HG03565 (cell line): ENCODE data around the gene ANKRD33B.

Experiments
- ATAC-seq: cut with Tn5 transposase; IDR thresholded peaks from one replicate; pipeline ENCODE4 v1.9.1; 2021; ENCODE audit warnings: mild to moderate bottlenecking, moderate library complexity; ENCODE audit not compliant: unreplicated experiment

ANKRD33B gene

DNA sequence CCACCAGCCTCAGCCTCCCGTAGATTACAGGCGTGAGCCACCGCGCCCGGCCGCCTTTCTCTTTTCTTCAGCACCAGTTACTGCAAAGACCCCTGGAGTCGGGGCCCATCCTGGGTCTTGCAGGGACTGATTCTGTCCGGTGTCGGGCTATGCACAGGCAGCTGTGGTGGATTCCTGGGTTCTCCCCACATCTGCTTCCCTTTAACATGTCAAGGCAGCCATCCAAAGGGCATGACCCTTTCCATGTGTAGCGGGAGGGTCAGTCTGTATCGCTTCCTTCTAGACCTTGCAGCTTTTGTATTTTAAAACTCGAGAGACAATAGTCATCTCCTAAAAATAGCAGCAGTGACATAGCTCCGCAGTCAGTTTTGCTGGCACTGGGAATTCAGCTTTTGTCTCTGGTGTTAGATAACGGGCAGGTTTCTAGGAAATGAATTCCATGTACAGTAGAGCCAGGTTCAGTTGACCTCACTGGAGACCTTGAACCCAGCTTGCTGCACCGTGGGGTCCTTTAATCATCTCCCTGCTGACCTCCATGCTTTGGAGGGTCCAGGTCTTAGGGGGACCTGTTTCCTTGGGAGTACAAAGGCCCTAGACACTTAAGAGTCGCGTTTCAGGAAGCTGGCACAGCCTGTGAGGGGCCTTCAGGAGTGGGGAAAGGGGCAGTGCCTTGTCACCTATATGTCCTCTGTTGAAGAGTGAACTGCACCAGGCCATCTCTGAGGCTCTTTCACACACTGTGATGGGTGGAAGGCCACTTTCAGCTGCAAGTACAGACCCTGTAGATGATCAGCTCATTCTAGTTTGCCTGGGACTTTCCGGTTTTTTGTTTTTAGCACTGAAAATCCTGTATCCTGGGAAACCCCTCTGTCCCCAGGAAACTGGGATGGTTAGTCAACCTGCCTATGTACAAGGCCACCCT is 13.8 kb downstream of the ANKRD33B start:
- no peak for ATAC-seq

DNA sequence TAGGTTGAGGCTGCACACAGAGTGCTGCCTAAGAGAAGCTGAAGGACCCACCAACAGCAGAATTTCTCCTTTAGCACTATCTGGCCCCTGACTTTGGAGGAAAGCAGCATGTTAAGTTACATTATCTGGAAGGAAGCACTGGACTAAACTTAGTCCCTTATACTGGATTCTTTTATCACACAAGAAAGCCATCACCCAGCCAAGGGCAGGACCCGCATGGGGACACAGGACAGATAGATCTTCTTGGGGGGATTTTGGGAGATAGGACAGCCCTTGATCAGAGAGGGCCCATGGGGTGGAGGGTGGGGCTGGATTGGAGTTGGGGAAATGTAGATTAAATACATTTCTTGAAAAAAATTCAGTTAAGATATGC is 14.4 kb downstream of the ANKRD33B start:
- no peak for ATAC-seq

- no peak for ATAC-seq
These were observed 15.0 kb downstream of the ANKRD33B start for GRCh38 chr5:10578869-10579268.

GRCh38 chr5:10579536-10580521 is 16.0 kb downstream of the ANKRD33B start:
- peak; percentile 31 for ATAC-seq

DNA sequence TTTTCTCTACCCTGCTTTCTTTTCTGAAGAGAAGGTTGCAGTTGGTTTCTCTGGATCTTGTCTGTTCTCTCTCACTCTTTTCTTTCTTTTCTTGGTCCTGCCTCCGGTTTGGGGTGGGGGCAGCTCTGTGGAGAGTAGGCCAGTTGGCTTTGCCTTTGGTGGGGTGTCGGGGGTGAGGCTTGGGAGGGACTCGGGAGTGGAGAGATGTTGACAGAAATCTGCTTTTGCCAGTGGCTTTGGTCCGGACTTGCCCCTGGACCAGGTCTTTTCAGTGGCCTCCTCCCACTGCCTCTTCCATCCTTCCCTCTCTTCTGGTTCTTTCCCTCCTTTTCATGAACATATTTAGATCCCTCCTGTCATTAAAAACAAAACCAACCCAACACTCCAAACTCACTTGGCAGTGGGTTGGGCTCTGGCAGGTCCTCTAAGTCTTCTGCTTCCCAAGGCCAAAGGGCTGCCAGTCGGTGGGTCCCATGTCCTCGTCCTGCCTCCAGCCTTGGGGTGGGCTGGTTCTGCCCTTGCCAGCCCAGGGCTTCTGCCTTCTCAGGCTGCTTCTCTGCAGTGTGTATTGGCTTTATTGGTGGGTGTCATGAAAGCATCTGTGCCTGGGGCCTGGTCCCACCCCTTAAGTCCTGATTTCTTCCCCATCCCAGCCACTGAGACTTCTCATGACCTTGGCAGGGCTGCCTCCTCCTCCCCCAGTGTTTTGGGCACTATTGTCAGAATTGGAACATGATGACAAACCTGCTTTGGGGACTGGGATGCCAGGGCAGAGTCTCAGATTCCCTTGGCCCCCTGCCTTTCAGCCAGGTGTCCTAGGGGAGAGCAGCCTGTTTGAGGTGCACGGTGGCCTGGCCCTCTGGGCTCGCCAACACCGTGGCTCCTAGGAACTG is 16.9 kb downstream of the ANKRD33B start:
- no peak for ATAC-seq

DNA sequence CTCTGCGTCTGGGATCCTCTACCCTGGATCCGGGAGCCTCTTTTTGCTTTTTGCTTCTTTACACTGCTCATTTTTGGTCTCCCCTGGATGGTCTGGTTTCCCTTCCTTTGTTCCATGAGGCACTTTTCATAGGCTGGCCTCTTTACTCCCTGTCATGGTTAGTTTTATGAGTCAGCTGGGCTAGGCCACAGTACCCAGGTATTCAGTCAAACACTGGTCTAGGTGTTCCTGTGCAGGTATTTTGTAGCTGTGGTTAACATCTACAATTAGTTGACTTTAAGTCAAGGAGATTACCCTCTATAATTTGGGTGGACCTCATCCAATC is 17.5 kb downstream of the ANKRD33B start:
- ATAC-seq, result no peak

DNA sequence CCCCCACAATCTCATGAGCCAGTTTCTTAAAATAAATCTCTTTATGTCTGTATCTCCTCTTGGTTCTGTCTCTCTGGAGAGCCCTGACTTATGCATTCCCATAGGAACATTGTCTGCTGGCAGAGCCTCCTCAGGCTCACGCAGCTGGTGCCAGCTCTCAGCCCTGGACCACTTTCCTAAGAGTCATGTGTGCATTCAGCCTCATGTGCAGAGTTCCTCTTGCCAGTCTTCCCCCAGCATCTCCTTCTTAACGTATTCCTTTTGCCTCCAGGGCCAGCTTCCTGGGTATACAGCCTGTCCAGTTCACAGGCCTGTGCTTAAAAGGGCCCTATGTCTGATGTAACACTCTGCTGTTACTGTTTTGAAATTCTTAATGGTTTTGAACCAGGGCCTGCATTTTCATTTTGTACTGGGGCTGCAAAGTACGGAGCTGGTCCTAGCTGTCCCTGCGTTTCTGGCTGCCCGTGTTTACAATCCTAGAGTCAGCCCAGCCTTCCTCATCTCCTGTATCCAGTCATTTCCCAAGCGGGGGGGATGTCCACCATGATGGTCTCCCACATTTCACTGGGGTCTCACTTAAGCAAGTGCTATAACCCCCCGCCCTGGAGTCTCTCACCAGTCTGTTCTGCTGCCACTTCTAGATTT is 18.1 kb downstream of the ANKRD33B start:
- ATAC-seq, result no peak

- no peak for ATAC-seq
These were observed 18.6 kb downstream of the ANKRD33B start for GRCh38 chr5:10582512-10582897.

GRCh38 chr5:10583663-10584572 is 20.0 kb downstream of the ANKRD33B start:
- no peak for ATAC-seq

GRCh38 chr5:10584714-10585517 is 21.0 kb downstream of the ANKRD33B start:
- ATAC-seq, result no peak

- ATAC-seq, result no peak
These were observed 21.6 kb downstream of the ANKRD33B start for GRCh38 chr5:10585518-10585915.

DNA sequence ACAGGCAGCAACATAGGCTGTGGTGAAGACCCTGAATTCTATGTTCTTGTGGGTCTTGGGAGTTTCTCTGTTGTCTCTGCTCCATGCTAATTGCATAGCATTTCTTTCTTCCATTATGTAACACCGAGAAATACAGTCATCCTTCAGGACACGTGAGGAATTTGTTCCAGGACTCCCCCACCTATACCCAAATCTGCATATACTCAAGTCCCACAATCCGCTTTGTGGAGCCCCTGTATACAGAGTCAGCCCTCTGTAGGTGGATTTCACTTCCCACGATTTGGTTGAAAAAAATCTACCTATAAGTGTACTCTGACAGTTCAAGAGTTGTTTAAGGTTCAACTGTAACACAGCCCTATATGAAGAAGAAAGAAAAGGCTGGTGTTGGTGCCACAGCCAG is 22.1 kb downstream of the ANKRD33B start:
- no peak for ATAC-seq

GRCh38 chr5:10586555-10586954 is 22.7 kb downstream of the ANKRD33B start:
- no peak for ATAC-seq

GRCh38 chr5:10588109-10588775 is 24.4 kb downstream of the ANKRD33B start:
- no peak for ATAC-seq

DNA sequence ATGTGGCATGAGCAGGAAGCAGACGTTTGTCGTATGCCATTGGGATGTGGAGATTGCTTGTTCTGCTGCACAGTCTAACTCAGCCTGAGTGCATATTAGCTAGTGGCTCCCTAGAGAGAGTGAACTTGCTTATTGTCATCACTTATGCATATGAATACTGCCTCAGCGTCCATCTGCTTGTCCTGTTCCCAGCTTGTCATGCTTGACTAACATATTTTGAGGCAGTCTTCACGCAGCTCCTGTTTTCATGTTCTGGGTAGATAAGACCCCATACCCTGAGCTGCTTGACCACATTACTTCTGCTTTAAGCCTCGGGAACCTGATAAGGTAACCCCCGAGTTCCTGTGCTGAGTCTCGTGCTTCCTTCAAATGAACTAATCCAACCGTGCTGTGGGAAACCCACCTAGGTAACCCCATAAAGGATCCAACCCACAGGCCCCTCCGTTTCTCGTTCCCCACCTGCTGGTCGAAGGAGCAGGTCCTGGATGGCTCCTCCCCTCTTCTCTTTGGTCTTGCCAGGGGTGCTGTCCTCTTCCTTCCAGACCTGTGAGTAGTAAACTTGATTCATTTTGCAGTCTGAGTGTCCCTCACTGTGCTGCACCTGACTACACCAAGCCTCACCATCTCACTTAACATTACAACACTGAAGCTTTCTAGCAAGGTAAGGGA is 25.0 kb downstream of the ANKRD33B start:
- no peak for ATAC-seq

DNA sequence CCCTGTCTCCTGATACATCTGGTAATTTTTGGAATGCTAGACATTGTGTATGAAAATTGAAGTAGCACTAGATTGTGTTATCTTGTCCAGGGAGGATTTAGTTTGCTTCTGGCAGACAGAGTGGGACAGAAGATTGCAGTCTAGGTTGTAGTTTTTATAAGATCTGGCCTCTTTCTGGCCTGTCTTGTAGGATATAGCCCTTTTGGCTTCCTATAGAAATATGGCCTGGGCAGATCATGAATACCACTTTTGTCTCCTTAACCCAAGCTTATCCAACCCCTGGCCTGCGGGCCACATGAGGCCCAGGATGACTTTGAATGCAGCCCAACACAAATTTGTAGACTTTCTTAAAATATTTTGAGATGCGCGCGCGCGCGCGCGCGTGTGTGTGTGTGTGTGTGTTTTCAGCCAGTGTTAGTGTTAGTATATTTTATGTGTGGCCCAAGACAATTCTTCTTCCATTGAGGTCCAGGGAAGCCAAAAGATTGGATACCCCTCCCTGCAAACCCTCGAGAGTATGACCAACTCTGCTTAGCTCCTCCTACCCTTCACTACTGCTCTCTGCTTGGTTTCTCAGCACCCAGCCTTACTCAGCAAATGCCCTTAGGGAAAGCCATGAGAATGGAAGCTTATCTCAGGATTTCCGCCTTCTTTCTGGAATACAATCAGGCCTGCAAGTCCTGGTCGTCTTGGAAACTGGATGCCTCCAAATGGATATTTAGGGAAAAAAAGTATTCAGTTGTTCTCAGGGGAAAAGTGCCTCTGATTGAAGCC is 26.5 kb downstream of the ANKRD33B start:
- no peak for ATAC-seq

DNA sequence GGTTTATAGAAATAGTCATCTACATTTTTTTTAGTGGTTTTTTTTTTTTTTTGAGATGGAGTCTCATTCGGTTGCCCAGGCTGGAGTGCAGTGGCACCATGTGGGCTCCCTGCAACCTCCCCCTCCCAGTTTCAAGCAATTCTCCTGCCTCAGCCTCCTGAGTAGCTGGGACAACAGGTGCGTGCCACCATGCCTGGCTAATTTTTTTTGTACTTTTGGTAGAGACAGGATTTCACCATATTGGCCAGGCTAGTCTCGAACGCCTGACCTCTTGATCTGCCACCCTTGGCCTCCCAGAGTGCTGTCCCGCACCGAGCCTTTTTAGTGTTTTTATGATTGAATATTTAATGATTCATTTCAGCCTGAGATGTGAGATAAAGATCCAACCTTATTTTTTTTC is 27.3 kb downstream of the ANKRD33B start:
- no peak for ATAC-seq
